HEK293T (cell line): ENCODE measurements around the gene KLC3.
A peak's percentile ranks its signal among the peaks of the same experiment; 100 is the strongest.

ENCODE experiments used
- CTCF ChIA-PET: fragments of 350-600 bp; formaldehyde crosslinking; extraction: SDS; loops from one replicate; lab custom pipeline; 2021; ENCODE audit warnings: antibody characterized with exemption, inconsistent platforms; lab: Yijun Ruan, JAX
- POLR2A ChIA-PET: fragments of 350-600 bp; formaldehyde crosslinking; extraction: SDS; loops from one replicate; lab custom pipeline; 2020; ENCODE audit warnings: antibody characterized with exemption, inconsistent platforms; lab: Yijun Ruan, JAX
- DNase-seq: peaks from one replicate; pipeline ENCODE4 v3.0.0; 2012; ENCODE audit warnings: mixed read lengths; ENCODE audit errors: extremely low spot score
- ARNT ChIP-seq: fragments of 450-650 bp; IDR thresholded peaks from 2 replicates; pipeline ENCODE4 v1.6.1; 2017; ENCODE audit warnings: mild to moderate bottlenecking
- BHLHE40 ChIP-seq: fragments of 450-650 bp; IDR thresholded peaks from 2 replicates; pipeline ENCODE4 v1.6.1; 2016; ENCODE audit warnings: mild to moderate bottlenecking, moderate library complexity, borderline replicate concordance
- ELF4 ChIP-seq: fragments of 450-650 bp; IDR thresholded peaks from 2 replicates; pipeline ENCODE4 v1.6.1; 2017; ENCODE audit warnings: antibody characterized with exemption
- FOXA1 ChIP-seq: fragments of 450-650 bp; IDR thresholded peaks from 2 replicates; pipeline ENCODE4 v1.6.1; 2016; ENCODE audit warnings: mild to moderate bottlenecking
- FOXK2 ChIP-seq: fragments of 450-650 bp; IDR thresholded peaks from 2 replicates; pipeline ENCODE4 v1.6.1; 2016; ENCODE audit warnings: mild to moderate bottlenecking
- FOXM1 ChIP-seq: fragments of 450-650 bp; IDR thresholded peaks from 2 replicates; pipeline ENCODE4 v1.6.1; 2017; ENCODE audit warnings: mild to moderate bottlenecking, borderline replicate concordance
- HDGF ChIP-seq: fragments of 450-650 bp; IDR thresholded peaks from 2 replicates; pipeline ENCODE4 v1.6.1; 2017; ENCODE audit warnings: antibody characterized with exemption, borderline replicate concordance
- L3MBTL2 ChIP-seq: fragments of 450-650 bp; conservative IDR thresholded peaks from 2 replicates; pipeline ENCODE4 v1.6.1; 2016; ENCODE audit warnings: mild to moderate bottlenecking
- LEF1 ChIP-seq: fragments of 450-650 bp; IDR thresholded peaks from 2 replicates; pipeline ENCODE4 v1.6.1; 2017; ENCODE audit warnings: mild to moderate bottlenecking, borderline replicate concordance
- NFRKB ChIP-seq: fragments of 450-650 bp; IDR thresholded peaks from 2 replicates; pipeline ENCODE4 v1.6.1; 2016; ENCODE audit warnings: mild to moderate bottlenecking, moderate library complexity
- PKNOX1 ChIP-seq: fragments of 450-650 bp; IDR thresholded peaks from 2 replicates; pipeline ENCODE4 v1.6.1; 2016
- SP1 ChIP-seq: fragments of 450-650 bp; IDR thresholded peaks from 2 replicates; pipeline ENCODE4 v1.6.1; 2017
- SUZ12 ChIP-seq: fragments of 450-650 bp; IDR thresholded peaks from 2 replicates; pipeline ENCODE4 v1.6.1; 2016; ENCODE audit warnings: mild to moderate bottlenecking
- TARDBP ChIP-seq: fragments of 450-650 bp; IDR thresholded peaks from 2 replicates; pipeline ENCODE4 v1.6.1; 2016
- ZNF384 ChIP-seq: fragments of 450-650 bp; IDR thresholded peaks from 2 replicates; pipeline ENCODE4 v1.6.1; 2016

Gene KLC3

DNA sequence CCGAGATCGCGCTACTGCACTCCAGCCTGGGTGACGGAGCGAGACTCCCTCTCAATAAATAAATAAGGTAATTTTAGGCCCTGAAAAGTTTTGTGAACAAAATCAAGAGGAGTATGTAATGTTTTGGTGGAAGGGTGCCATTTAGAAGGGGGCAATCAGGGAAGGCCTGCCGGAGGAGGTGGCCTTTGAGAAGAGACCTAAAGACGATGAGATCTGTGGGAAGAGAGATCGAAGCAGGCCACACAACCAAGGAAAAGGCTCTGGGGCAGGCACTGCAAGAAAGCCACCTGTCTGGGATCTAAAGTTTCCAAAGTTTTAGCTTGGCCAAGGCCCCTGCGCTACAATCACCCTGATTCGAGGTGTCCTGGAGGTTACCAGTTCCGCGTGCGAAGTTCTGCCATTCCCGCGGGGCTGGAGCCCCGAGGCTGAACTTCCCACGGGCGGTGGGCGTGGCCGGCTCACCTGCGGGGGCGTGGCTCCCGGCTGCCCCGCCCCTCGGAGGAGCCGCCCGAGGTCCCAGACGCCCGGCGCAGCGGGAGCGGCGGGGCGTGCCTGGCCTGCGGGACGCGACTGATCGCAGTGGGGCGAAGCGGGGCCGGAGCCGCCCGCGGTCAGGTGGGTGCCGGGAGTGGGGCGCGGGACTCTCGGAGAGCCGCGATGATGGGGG is at the start of gene KLC3:
Gene KLC3, plus strand, starts transcription at position 519 of the 667 bp plus-strand sequence. CDS start 4,792 bp downstream, outside the sequence.
- ChIA-PET CTCF (no interaction called here), POLR2A (no interaction called here)
- DNase-seq = peak; percentile 76
- TF ChIP-seq TARDBP = no peak

GRCh38 chr19:45291834-45292233 is 48.7 kb upstream of the KLC3 start:
- TF ChIP-seq FOXK2 (no peak), PKNOX1 (no peak), BHLHE40 (no peak), NFRKB (no peak), SUZ12 (no peak), ELF4 (no peak), ARNT (no peak), FOXA1 (no peak)
- DNase-seq = no peak
- POLR2A ChIA-PET = no interaction called here
- CTCF ChIA-PET = no interaction called here

- ChIA-PET POLR2A (no interaction called here), CTCF (no interaction called here)
- no peak for DNase-seq
- TF ChIP-seq FOXA1 (no peak), SP1 (no peak), SUZ12 (no peak), L3MBTL2 (no peak), HDGF (no peak), NFRKB (no peak)
These were observed 46.9 kb upstream of the KLC3 start for GRCh38 chr19:45293682-45294081.

- ChIA-PET POLR2A (no interaction called here), CTCF (no interaction called here)
- DNase-seq = no peak
- no peak for TF ChIP-seq FOXM1
These were observed 46.1 kb upstream of the KLC3 start for GRCh38 chr19:45294291-45295029.

- ChIA-PET CTCF (no interaction called here), POLR2A (no interaction called here)
- DNase-seq = no peak
- TF ChIP-seq FOXK2 (no peak), FOXM1 (no peak), ARNT (no peak), ELF4 (no peak), SP1 (no peak), L3MBTL2 (no peak), ZNF384 (no peak), LEF1 (no peak), HDGF (no peak), TARDBP (no peak)
These were observed 44.7 kb upstream of the KLC3 start for GRCh38 chr19:45295873-45296272.

DNA sequence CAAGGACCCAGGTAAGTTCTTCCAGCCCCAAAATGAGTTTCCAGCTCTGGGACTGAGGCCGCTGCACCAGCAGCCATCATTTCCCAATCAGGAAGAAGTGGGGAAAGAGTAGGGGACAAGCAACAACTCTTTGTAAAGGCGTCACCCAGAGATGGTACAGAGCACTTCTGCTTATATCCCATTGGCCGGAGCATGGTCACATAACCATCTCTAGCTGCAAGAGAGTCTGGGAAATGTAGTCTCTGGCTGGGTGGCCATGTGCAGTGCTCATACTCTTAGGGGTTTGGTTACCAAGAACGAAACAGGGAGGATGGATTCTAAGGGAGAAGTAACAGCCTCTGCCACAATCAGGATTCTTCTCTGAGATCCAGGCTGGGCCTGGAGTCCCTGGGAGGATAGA is 44.2 kb upstream of the KLC3 start:
- no peak for DNase-seq
- POLR2A ChIA-PET = no interaction called here
- TF ChIP-seq BHLHE40 = no peak
- TF ChIP-seq ARNT = no peak
- CTCF ChIA-PET = no interaction called here

GRCh38 chr19:45297674-45298073 is 42.9 kb upstream of the KLC3 start:
- DNase-seq = no peak
- TF ChIP-seq SP1 (no peak), L3MBTL2 (no peak), HDGF (no peak), SUZ12 (no peak), FOXA1 (no peak), TARDBP (no peak), ELF4 (no peak), LEF1 (no peak), FOXM1 (no peak), PKNOX1 (no peak), NFRKB (no peak), BHLHE40 (no peak)
- ChIA-PET CTCF (no interaction called here), POLR2A (interaction anchor here (0.5 kb wide), 1 partner anchor 31 kb away, joined by 3 read pairs; no protein-coding TSS in a partner anchor)

DNA sequence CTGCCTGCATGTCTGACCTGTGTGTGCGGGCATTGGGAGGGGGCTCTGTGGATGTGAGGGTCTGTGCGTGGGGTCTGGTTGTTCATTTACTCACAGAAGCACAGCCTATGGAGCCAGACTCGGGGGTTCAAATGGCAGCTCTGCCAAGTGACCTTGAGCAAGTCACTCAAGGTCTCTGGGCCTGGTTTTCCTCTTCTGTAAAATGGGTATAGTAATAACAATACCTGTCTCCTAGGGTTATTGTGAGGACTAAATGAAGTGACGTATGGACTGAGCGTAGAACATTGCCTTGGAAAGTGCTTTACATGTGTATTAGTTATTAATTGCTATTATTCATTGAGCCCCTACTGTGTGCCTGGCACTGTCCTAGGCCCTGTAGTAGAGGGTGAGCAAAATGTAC is 42.3 kb upstream of the KLC3 start:
- no peak for DNase-seq
- TF ChIP-seq NFRKB (no peak), TARDBP (no peak)
- POLR2A ChIA-PET = no interaction called here
- CTCF ChIA-PET = no interaction called here
